Rectal smooth muscle tissue (tissue), 1 donor: Measurements from ENCODE around the gene OR6N2.

Experiments used
- H3K27ac ChIP-seq: one replicate; pipeline ENCODE4 v1.7.0; 2013; ENCODE audit warnings: low read depth, low read length, inconsistent platforms
- H3K27me3 ChIP-seq: one replicate; pipeline ENCODE4 v1.7.0; 2013; ENCODE audit warnings: low read length; ENCODE audit not compliant: control insufficient read depth, insufficient read depth
- H3K36me3 ChIP-seq: one replicate; pipeline ENCODE4 v1.7.0; 2013; ENCODE audit warnings: low read length; ENCODE audit not compliant: control insufficient read depth, insufficient read depth
- H3K4me1 ChIP-seq: one replicate; pipeline ENCODE4 v1.7.0; 2013; ENCODE audit warnings: low read length; ENCODE audit not compliant: control insufficient read depth, insufficient read depth
- H3K4me3 ChIP-seq: one replicate; pipeline ENCODE4 v1.7.0; 2013; ENCODE audit warnings: low read length
- H3K9ac ChIP-seq: one replicate; pipeline ENCODE4 v1.7.0; 2013; ENCODE audit warnings: low read length

OR6N2 gene

GRCh38 chr1:158806916-158807536, 26.0 kb upstream of the OR6N2 start:
- no peak overlapping the region for H3K4me3 ChIP-seq
- no peak overlapping the region for H3K9ac ChIP-seq
- no peaks in the 10 kb centered on the region for H3K27me3 ChIP-seq
- no peak overlapping the region for H3K27ac ChIP-seq
- H3K36me3 ChIP-seq, result no peaks in the 10 kb centered on the region
- H3K4me1 ChIP-seq, result no peaks in the 10 kb centered on the region

GRCh38 chr1:158803678-158804077, 22.7 kb upstream of the OR6N2 start:
- no peak overlapping the region for H3K9ac ChIP-seq

GRCh38 chr1:158801396-158801795, 20.4 kb upstream of the OR6N2 start:
- no peaks in the 10 kb centered on the region for H3K27me3 ChIP-seq
- H3K9ac ChIP-seq, result no peak overlapping the region
- no peaks in the 10 kb centered on the region for H3K4me1 ChIP-seq
- no peak overlapping the region for H3K27ac ChIP-seq
- no peaks in the 10 kb centered on the region for H3K36me3 ChIP-seq
- no peak overlapping the region for H3K4me3 ChIP-seq

More at GRCh38 chr1:158803678-158804077, 22.7 kb upstream of the OR6N2 start:
- Histone ChIP-seq H3K27ac (no peak overlapping the region), H3K4me3 (no peak overlapping the region), H3K36me3 (no peaks in the 10 kb centered on the region), H3K4me1 (no peaks in the 10 kb centered on the region), H3K27me3 (no peaks in the 10 kb centered on the region)

- H3K4me3 ChIP-seq, result no peak overlapping the region
- H3K9ac ChIP-seq, result no peak overlapping the region
- H3K36me3 ChIP-seq, result no peaks in the 10 kb centered on the region
- H3K27ac ChIP-seq, result no peak overlapping the region
- no peaks in the 10 kb centered on the region for H3K4me1 ChIP-seq
- no peaks in the 10 kb centered on the region for H3K27me3 ChIP-seq
These were observed 19.5 kb upstream of the OR6N2 start for GRCh38 chr1:158800526-158800925.

DNA sequence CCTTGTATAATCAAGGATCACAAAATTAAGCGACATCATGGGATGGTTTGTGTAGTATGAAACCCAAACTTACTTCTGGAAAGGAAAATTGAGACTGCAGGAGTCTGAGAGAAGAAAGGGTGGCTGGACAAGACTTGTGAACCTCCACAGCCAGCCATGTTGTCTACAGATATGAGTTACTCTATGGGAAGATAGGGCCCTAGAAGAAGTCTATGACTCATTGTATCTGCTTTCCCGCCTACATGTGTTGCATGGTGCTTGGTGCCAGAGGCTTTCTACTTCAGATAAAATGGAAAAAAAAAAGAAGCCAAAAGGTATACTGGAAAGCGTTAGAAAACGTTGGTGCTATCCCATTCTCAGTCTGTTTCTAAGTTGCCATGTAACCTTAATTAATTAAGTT, 18.7 kb upstream of the OR6N2 start:
- Histone ChIP-seq H3K27me3 (no peaks in the 10 kb centered on the region), H3K9ac (no peak overlapping the region), H3K4me3 (no peak overlapping the region), H3K36me3 (no peaks in the 10 kb centered on the region), H3K4me1 (no peaks in the 10 kb centered on the region), H3K27ac (no peak overlapping the region)

DNA sequence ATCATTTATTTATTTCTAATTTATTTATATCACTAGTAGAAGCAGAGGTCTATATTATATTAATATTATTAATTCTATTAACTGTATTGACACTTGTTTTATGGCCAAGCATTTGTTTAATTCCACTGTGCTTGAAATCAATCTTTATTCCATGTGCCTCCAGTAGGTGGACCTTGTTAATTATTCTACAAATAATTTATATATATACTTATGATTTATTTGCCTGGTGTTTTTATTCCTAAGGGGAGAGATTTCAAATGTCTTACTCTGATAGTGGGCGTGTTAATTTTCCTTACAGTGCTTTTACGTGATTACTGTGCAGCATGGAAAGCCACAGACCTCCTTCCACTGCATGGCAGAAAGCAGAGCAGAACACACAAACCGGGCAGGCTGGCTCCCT, 17.5 kb upstream of the OR6N2 start:
- H3K4me1 ChIP-seq, result no peaks in the 10 kb centered on the region
- no peak overlapping the region for H3K27ac ChIP-seq
- H3K36me3 ChIP-seq, result no peaks in the 10 kb centered on the region
- H3K4me3 ChIP-seq, result no peak overlapping the region
- H3K27me3 ChIP-seq, result no peaks in the 10 kb centered on the region
- H3K9ac ChIP-seq, result no peak overlapping the region

GRCh38 chr1:158794247-158794646, 13.2 kb upstream of the OR6N2 start:
- H3K4me3 ChIP-seq, result no peak overlapping the region
- H3K27ac ChIP-seq, result no peak overlapping the region
- no peaks in the 10 kb centered on the region for H3K4me1 ChIP-seq
- no peak overlapping the region for H3K9ac ChIP-seq
- no peaks in the 10 kb centered on the region for H3K27me3 ChIP-seq
- no peaks in the 10 kb centered on the region for H3K36me3 ChIP-seq

GRCh38 chr1:158793604-158794003, 12.6 kb upstream of the OR6N2 start:
- H3K27ac ChIP-seq, result no peak overlapping the region
- H3K36me3 ChIP-seq, result no peaks in the 10 kb centered on the region
- H3K27me3 ChIP-seq, result no peaks in the 10 kb centered on the region
- no peak overlapping the region for H3K9ac ChIP-seq
- no peaks in the 10 kb centered on the region for H3K4me1 ChIP-seq
- H3K4me3 ChIP-seq, result no peak overlapping the region

DNA sequence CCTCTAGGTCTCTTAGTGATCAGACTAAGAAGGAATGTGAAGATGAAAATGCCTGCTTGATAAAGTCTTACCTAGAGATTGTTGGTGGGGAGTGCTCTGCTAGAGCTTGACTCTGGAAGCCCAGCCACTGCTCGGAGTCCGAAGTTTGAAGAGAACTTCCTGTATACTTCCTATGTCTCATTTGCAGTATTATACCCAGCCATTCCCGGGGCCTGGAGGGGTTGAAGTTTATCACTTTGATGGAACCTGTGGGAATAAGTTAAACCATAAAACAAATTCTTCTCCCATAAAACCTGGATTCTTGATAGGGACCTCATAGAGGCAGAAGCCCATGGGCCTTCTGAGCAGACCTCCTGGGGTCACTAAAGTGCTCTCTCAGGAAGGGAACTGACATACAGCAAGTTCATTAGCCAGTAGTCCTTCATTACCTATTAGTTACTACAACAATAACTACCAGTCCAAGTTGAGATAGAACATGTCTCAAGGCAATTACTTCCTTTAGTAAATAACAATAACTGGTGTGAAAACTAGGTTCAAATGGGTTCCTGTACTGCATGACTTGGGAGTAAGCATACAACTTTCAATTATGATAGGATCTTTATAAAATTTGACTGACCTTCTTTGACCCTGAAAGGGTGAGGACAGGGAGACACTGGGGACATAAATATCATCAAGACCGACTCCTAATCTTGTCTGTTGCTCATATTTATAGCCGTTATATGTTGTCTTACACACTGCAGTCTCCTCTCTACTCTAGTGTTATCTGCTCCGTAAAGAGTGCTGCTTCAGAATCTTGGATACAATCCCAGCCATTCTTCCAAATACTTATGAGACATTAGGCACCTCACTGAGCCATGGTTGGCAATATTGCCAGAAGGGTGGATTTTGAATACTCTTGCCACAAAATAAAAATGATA, 8.8 kb downstream of the OR6N2 start, which contains the start of gene OR6N1:
TSS of gene OR6N1 (minus strand) at position 246 of the 917 bp plus-strand sequence. CDS start 5,513 bp downstream, outside the sequence.
- H3K9ac ChIP-seq, result no peak within 1 kb of the TSS
- no peaks in the 10 kb centered on the region for H3K36me3 ChIP-seq
- H3K4me3 ChIP-seq, result no peak within 1 kb of the TSS
- no peaks in the 10 kb centered on the region for H3K27me3 ChIP-seq
- no peak within 1 kb of the TSS for H3K27ac ChIP-seq
- H3K4me1 ChIP-seq, result no peaks in the 10 kb centered on the region

- Histone ChIP-seq H3K36me3 (no peaks in the 10 kb centered on the region), H3K27me3 (no peaks in the 10 kb centered on the region), H3K4me3 (no peak within 1 kb of the TSS), H3K9ac (no peak within 1 kb of the TSS), H3K27ac (no peak within 1 kb of the TSS), H3K4me1 (no peaks in the 10 kb centered on the region)
These were observed 26.6 kb downstream of the OR6N2 start, which contains the start of gene OR6K6 for GRCh38 chr1:158754420-158754819. TSS of gene OR6K6 (plus strand) at chr1:158754720. CDS start at chr1:158754888, 168 bp downstream.

DNA sequence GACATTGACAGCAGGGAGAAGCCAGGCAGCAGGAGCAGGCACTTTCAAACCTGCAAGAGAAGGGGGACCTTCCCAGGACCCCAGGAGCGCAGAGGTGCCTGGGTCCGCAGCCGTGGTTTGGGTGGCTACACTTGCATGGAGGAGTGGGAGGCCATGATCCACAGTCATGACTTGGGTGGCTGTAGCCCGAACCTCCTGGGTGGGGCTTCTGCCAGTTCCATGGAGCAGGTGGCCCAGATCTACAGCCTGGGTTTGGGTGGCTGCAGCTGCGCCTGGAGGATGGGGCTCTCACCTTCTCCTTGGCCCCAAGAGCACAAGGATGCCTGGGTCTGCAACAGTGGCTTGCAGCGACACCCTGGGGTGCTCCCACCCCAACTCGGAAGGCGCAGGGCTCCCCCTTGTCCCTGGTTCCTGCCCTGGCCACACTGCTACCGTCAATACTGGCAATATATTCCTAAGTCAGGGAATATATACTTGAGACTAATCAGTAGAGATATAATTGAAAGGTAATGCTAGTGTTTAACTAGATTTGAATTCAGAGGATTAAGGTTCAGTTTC, 28.8 kb downstream of the OR6N2 start:
- Histone ChIP-seq H3K36me3 (no peaks in the 10 kb centered on the region), H3K9ac (no peak overlapping the region), H3K4me1 (no peaks in the 10 kb centered on the region), H3K4me3 (no peak overlapping the region), H3K27ac (no peak overlapping the region), H3K27me3 (no peaks in the 10 kb centered on the region)

- H3K27ac ChIP-seq, result no peak overlapping the region
- no peaks in the 10 kb centered on the region for H3K4me1 ChIP-seq
- no peak overlapping the region for H3K9ac ChIP-seq
- no peaks in the 10 kb centered on the region for H3K36me3 ChIP-seq
- no peaks in the 10 kb centered on the region for H3K27me3 ChIP-seq
- H3K4me3 ChIP-seq, result no peak overlapping the region
These were observed 45.2 kb downstream of the OR6N2 start for GRCh38 chr1:158735848-158736247.
